Measurements from ENCODE around the gene DVL1. TPM values are rescaled to one million over a fixed set of nuclear protein-coding genes. Genes with fewer than 3 reads are reported as not detected.

The DVL1 gene
- total and polyA plus RNA-seq, 9 of the 15 experiments (the other 6 are each of a cell fraction or from before 2014, with no cell fraction given) = 0.62 to 135 (median 24.3) TPM

GRCh38 chr1:1334835-1335234 is 14.4 kb downstream of the DVL1 start (continued):
- TF ChIP-seq MGA (IDR thresholded peaks at IDR 0.05) = no peak
- TF ChIP-seq MBD1 (CRISPR knock-in tag; IDR thresholded peaks at IDR 0.05) = no peak
- TF ChIP-seq NFIC (IDR thresholded peaks at IDR 0.05) = no peak
- TF ChIP-seq USF1 (CRISPR knock-in tag; IDR thresholded peaks at IDR 0.05) = no peak
- TF ChIP-seq SREBF1 (IDR thresholded peaks at IDR 0.05; ENCODE audit: borderline replicate concordance, low read depth, low read length) = no peak
- TF ChIP-seq MTA3 (IDR thresholded peaks at IDR 0.05; ENCODE audit: borderline replicate concordance) = no peak
- TF ChIP-seq PCBP2 (IDR thresholded peaks at IDR 0.05; ENCODE audit: low read depth, low read length, poor library complexity, severe bottlenecking) = no peak
- TF ChIP-seq ZNF445 (CRISPR knock-in tag; IDR thresholded peaks at IDR 0.05; ENCODE audit: low read depth) = no peak
- TF ChIP-seq NEUROD1 (IDR thresholded peaks at IDR 0.05; ENCODE audit: borderline replicate concordance, low read depth, low read length, partially characterized antibody) = no peak
- peak; percentile 32; the same call in 1 of the 2 replicates for TF ChIP-seq PBX2 (CRISPR knock-in tag; IDR thresholded peaks at IDR 0.05; ENCODE audit: low read depth)
- TF ChIP-seq PBX2 (tag; conservative IDR thresholded peaks at IDR 0.05; ENCODE audit: low read depth) = no peak
- no peak for TF ChIP-seq ARHGAP35 (IDR thresholded peaks at IDR 0.05; ENCODE audit: partially characterized antibody)
